ENCODE measurements around the gene ZWILCH.

The ZWILCH gene

GRCh38 chr15:66545255-66545654, 40.1 kb downstream of the ZWILCH start:
- DNase-seq (ENCODE audit: low read depth in 2 of 2) = no peak

GRCh38 chr15:66555685-66556084, 50.6 kb downstream of the ZWILCH start:
- no peak for DNase-seq (ENCODE audit: low read depth in 2 of 2)

GRCh38 chr15:66558271-66558670, 53.1 kb downstream of the ZWILCH start:
- no peak for DNase-seq (ENCODE audit: low read depth in 2 of 2)

- DNase-seq (ENCODE audit: low read depth in 2 of 2) = no peak
These were observed 55.9 kb downstream of the ZWILCH start for GRCh38 chr15:66560856-66561525.

GRCh38 chr15:66563126-66563525, 58.0 kb downstream of the ZWILCH start:
- DNase-seq (ENCODE audit: low read depth in 2 of 2) = no peak

- DNase-seq (ENCODE audit: low read depth in 2 of 2) = no peak
These were observed 58.5 kb downstream of the ZWILCH start for GRCh38 chr15:66563566-66564110.

- no peak for DNase-seq (ENCODE audit: low read depth in 2 of 2)
These were observed 59.3 kb downstream of the ZWILCH start for GRCh38 chr15:66564136-66565041.

GRCh38 chr15:66565141-66565641, 60.1 kb downstream of the ZWILCH start:
- DNase-seq (ENCODE audit: low read depth in 2 of 2) = no peak

GRCh38 chr15:66565741-66566144, 60.6 kb downstream of the ZWILCH start, which contains the start of gene LCTL:
Gene LCTL, minus strand, starts transcription at chr15:66565998. Its CDS starts 633 bp downstream, at chr15:66565365.
- no peak for DNase-seq (ENCODE audit: low read depth in 2 of 2)

- DNase-seq (ENCODE audit: low read depth in 2 of 2) = peak in 1 of 2 donors; percentile 13
These were observed 61.9 kb downstream of the ZWILCH start for GRCh38 chr15:66566963-66567531.

GRCh38 chr15:66567897-66568296, 62.8 kb downstream of the ZWILCH start:
- no peak for DNase-seq (ENCODE audit: low read depth in 2 of 2)

GRCh38 chr15:66569461-66570137, 64.5 kb downstream of the ZWILCH start:
- no peak for DNase-seq (ENCODE audit: low read depth in 2 of 2)

GRCh38 chr15:66570327-66570726, 65.2 kb downstream of the ZWILCH start:
- DNase-seq (ENCODE audit: low read depth in 2 of 2) = no peak

- DNase-seq (ENCODE audit: low read depth in 2 of 2) = no peak
These were observed 65.8 kb downstream of the ZWILCH start for GRCh38 chr15:66570842-66571478.

- no peak for DNase-seq (ENCODE audit: low read depth in 2 of 2)
These were observed 67.0 kb downstream of the ZWILCH start for GRCh38 chr15:66572146-66572545.

- no peak for DNase-seq (ENCODE audit: low read depth in 2 of 2)
These were observed 68.2 kb downstream of the ZWILCH start for GRCh38 chr15:66573348-66573718.

- DNase-seq (ENCODE audit: low read depth in 2 of 2) = no peak
These were observed 68.8 kb downstream of the ZWILCH start for GRCh38 chr15:66573719-66574595.

GRCh38 chr15:66574596-66574950, 69.4 kb downstream of the ZWILCH start:
- DNase-seq (ENCODE audit: low read depth in 2 of 2) = no peak

GRCh38 chr15:66578286-66578875, 73.3 kb downstream of the ZWILCH start:
- DNase-seq (ENCODE audit: low read depth in 2 of 2) = no peak

- no peak for DNase-seq (ENCODE audit: low read depth in 2 of 2)
These were observed 75.5 kb downstream of the ZWILCH start for GRCh38 chr15:66580643-66581042.

Measured in stimulated activated CD8-positive, alpha-beta memory T cell treated with anti-CD3 and anti-CD28 coated beads, Interleukin-7, amount 100 ng/mL, for 1 hour (primary cell).